SW480 (cell line): Measurements from ENCODE around the gene TSPAN17.

Source experiments
- DNase-seq: peaks from one replicate; pipeline ENCODE4 v3.0.0-alpha.2; 2016; ENCODE audit warnings: low spot score

The TSPAN17 gene

GRCh38 chr5:176621661-176622079 lies 25.6 kb upstream of the TSPAN17 start:
- DNase-seq = no peak

DNA sequence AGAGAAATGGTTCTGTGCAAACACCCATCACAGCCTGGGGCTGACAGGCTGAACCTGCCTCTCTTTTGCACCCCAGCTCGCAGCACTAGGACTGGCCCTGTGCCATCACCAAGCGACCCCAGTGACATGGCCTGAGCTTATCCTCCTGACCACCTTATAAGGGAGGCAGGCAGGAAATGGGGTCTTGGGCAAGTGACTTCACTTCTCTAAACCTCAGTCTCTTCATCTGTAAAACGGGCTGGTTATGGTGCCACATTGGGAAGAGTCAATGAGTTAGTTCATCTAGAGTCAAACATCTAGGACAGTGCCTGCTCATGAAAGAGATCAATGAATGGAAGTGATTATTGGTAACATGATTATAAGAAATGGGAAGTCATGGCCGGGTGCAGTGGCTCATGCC lies 23.1 kb upstream of the TSPAN17 start:
- DNase-seq = no peak

GRCh38 chr5:176624938-176625337 lies 22.3 kb upstream of the TSPAN17 start:
- DNase-seq = no peak

DNA sequence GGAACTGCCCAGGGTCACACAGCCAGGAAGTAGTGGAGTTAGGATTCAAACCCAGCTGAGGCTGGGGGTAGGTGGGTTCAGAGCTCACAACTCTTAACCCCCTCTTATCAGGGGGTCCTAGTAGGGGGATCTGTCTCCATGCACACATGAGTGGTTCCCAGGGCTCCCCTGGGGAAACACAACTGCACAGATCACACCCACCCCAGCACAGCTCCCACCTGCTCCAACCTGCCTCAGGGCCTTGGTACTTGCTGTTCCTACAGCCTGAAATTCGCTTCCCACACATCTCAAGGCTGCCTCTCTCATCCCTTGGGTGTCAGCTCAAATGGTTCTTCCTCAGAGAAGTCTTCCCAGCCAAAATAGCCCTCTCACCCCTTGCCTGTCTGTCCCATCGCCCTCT lies 21.8 kb upstream of the TSPAN17 start:
- DNase-seq = no peak

DNA sequence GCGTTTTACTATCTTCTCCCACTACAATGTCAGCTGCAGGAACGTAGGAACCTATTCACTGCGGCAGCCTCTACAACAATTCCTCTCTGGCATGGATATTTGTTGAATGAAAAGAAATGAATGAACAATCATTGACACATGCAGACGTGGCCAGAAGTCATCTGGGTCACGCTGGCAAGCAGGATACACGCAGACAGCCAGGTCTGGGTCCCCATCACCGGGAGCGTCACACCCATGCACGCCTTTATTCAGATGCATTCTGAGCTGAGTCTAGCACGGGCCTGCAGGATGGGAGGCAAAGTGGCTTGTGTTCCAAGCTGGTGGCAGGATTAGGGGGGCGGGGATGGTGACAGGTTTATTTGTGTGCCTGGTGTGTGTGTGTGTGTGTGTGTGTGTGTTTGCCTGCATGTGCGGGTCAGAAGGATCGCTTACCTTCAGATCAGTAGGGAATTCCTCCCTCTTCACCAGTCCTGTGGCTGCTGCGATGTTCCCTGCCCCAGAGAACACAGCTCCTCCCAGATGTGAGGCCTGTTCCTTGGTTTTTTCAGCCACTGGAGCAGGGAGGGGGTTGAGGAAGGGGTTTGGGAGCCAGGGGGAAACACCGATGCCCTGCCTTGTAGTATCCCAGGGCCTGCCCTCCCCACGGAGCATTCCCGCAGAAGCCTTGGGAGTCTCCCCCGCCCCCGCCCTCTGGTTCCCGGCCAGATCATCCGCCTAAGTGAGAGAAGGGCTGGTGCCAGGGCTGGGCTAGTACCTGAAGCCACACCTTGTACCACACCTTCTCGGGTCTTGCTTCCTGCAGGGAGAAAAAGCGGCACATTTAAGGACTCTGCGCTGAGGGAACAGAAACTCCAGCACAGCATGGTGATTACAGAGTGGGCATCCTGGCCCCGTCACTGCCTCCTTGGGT lies 21.1 kb upstream of the TSPAN17 start:
- peak; percentile 28 for DNase-seq

DNA sequence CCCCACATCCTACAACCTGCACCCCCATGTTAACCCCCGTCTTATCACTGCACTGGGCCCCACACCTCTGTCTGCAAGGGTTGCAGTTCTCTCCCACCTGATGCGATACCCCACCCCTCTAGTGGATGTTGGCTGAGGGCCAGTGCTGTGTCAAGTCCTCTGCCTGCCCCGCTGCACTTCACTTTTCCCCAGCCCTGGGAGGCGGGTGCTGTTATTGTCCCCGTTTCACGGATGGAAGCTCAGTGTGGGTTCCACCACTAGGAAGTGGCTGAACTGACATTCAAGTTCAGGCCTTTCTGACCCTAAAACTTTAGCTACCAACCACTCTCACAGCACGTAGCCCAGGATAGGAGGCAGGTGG lies 20.4 kb upstream of the TSPAN17 start:
- DNase-seq = no peak

DNA sequence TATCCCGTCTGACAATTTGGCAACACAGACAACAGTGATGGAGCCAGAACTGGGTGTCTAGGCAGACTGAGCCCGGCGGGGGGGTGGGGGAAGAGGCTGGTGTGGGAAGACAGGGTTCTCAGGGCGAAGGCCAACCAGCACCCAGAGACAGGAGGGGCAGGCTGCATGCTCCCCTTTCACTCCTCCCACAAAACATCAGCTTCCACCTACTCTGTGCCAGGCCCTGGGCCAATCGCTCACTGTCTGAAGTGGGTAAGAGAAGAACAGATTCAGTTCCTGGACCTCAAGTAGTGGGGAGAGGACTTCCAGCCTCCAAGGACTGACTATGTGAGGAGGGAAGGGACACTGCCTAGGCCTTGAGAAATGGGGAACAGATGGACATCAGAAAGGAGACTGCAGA lies 19.7 kb upstream of the TSPAN17 start:
- DNase-seq = no peak

DNA sequence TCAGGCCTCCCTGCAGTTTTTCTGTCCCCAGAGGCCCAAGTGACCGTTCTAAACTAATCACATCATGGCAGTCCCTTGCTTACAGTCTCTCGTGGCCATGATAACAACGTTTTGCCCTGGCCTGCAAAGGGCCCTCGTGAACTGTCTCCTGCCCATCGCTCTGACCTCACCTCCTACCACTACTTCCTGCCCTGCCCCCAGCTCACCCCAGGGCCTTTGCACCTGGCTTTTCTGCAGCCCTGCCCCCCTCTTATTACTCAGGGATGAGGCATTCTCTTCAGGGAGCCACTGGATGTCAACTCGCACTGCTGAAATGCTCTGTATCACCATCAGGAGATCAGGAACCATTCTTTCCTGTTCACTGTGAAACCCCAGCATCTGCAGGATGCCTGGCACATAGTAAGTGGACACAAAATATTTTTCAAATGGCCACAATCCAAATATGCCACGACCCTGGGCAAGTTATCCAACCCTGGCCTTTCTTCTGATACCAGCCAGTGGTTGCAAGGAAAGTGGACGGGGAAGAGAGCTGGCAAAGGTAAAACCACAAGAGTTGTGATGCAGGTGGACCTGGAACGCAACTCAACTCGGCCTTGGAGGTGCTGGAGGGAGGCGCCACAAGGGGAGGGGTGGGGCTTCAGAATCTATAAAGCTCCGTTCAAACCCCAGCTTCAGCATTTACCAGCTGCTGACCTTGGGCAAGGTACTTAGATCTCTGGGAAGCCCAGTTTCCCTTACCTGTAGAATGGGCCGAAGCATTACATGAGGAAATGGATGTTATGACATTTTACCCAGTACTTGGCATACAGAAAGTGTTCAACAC lies 18.7 kb upstream of the TSPAN17 start:
- DNase-seq = no peak

DNA sequence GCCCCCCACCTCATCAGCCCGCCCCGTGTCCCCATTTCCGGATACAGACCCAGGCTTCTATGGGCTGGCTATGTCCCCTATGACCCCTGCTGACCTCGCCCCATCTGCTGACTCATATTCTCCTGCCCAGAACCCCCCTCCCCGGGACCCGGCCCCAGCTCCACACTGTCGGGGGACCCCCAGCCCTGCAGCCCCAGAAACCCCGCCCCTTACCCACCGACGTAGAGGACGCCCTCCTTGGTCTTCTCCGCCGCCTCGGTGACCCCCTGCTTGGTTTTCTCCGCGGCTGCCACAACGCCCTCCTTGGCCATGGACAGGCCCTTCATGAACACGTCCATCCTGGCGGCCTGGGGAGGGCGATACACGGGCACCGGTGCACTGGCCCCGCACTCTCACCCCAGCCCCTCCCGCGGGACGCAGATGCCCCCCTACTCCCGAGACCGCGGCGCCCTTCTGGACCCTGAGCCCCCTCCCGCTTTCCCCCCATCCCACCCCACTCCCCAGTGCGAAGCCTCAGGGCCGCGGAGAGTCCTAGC lies 17.9 kb upstream of the TSPAN17 start:
- no peak for DNase-seq

DNA sequence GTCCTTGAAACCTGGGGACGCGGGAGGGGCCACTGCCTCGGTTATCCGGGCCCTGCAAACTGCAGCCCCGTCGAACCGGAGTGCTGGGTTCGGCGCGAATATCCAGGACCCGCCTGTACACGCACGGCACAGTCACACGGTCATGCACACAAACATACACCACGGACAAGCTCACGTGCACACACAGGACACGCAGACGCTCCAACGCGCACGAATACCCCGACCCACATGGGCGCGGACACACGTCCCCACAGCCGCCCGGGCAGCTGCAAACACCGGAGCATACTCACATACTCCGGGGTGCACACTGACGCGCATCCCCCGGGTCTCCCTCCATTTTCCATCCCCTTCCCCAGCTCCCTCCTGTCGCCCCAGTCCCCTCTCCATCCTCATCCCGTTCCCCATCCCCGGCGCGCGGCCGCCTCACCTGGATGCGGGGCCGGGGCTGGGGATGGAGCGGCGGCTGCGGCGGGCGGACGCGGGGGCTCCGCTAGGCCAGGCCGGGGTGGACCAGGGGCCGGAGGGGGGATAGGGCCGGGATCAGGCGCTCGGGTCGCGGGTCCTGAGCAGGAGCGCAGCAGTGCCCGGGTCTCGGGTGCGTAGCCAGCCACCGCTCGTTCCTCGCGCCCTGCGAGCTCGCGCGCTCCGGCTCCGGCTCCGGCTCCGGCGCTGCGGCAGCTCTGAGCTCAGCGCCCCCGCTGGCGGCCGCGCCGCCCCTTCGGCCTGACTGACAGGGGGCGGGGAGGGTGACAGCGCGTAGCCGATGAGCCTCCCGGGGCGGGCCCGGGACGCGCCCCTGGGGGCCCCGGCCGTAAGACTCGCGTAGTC lies 17.2 kb upstream of the TSPAN17 start, which contains the start of the genes EIF4E1B and SNCB:
Gene EIF4E1B, plus strand, starts transcription at position 823 of the 828 bp plus-strand sequence. CDS start 12,113 bp downstream, outside the sequence.
Gene SNCB, minus strand, starts transcription at position 682 of the 828 bp plus-strand sequence. CDS start 880 bp downstream, outside the sequence.
- DNase-seq = no peak

DNA sequence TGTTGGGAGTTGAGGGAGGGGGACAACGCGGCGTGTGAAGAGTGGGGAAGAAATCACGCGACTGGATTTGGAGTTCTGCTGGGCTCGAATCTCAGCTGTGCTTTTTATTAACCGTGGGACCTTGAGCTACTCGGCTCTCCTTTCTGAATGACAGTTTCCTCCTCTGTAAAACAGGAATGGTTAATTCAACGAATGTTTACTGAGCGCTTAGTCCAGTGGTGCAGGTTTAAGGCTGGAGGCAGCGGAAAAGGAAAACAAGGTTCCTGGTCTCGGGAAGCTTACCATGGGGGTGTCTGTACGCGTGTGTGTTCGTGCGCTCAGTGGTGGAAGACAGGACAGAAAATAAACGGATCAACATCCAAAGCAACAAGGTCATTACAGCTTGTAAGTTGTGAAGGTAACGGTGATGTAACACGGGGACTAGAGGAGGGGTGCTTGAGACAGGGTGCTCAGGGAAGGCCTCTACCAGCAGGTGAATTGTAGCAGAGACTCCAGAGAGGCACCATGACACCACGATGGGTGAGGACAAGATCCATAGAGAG lies 16.5 kb upstream of the TSPAN17 start:
- no peak for DNase-seq

- DNase-seq = no peak
Measured at GRCh38 chr5:176631383-176632200, 15.7 kb upstream of the TSPAN17 start.

DNA sequence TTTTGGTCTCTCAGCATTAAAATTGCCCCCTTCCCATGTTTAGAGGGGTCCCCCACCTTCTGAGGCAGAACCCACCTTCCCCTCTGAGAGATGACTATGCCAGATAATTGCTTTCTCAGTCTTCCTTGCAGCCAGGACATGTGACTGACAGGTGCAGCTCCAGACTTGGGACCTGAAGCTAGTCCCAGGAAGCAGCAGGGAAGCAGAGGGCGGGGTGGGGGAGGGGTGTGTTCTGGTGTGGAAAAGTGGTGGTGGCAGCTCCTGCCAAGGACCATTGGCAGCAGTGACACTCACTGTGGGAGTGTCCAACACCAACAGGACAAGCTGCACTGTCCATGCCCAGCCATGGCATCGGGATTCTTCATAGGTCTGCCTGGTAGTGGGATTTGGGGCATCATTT lies 14.5 kb upstream of the TSPAN17 start:
- DNase-seq = no peak

GRCh38 chr5:176633598-176633997 lies 13.7 kb upstream of the TSPAN17 start:
- no peak for DNase-seq

DNA sequence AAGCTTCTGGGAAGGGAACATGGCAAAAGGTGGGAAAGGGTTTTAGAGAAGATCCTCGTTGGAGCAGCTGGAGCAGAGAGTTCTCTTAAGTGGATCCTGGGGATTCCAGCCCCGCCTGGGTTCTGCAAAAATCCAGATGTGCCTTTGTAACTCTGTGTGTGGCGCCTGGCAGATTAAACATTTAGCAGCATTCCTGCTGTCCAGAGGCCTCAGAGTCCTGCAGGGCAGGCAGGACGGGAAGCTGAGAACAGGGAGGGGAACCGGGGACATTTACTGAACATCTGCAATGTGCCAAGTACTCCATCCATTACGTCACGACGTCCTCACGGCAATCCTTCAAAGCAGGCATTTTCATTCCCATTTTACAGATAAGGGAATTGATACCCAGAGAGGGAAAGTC lies 10.9 kb upstream of the TSPAN17 start:
- DNase-seq = no peak

DNA sequence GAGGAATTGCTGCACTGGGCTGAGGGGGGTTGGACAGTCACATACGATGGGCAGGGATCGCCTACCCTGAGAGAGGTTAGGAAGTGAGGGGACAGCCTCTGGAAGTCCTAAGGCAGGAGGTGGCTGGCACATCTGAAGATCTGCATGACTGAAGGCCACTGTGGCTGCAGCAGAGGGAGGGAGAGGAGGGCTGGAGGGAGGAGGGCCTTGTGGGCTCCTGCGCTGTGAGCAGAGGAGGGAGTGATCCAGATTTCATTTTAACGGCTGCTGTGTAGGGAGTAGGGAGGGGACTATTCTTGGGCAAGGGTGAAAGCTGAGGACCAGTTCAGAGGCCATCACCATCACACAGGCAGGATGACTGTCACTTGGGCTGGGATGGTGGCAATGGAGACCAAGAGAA lies 9.7 kb upstream of the TSPAN17 start:
- DNase-seq = no peak

- no peak for DNase-seq
Measured at GRCh38 chr5:176638437-176638836, 8.8 kb upstream of the TSPAN17 start.

DNA sequence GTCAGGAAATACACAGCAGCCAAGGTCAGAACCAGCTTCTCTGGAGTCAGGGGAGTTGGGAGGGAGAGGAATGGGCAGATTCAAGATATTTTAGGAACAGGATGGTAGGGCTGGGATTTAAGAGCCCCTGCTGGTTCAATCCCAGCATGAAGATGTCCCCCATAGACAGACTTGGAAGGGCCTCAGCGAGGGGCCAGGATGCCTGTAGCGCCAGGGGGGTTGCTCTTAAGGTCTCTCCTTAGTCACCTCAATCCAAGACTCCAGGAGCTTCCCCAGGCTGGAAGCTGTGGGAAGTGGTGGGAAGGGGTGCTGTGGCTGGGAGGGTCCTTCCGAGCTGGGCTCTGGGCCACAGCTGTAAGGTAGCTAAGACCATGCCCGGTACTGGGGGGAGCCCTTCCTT lies 8.1 kb upstream of the TSPAN17 start:
- DNase-seq = no peak

DNA sequence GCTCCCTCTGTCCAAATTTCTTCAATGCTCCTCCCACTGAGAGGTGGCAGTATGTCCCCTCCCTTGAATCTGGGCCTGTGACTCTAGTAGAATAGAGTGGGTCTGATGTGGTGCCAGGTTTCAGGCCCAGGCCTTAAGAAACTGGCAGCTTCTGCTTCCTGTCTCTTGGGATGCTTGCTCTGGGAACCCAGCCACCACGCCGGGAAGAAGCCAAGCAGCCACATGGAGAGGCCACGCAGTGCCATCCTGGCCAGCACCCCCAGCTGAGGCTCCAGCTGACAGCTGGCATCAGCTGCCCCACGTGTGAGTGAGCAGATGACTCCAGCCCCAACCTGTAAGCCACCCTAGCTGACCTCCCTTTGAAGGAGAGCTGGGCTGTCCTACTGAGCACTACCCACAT lies 7.3 kb upstream of the TSPAN17 start:
- no peak for DNase-seq

GRCh38 chr5:176640616-176641015 lies 6.7 kb upstream of the TSPAN17 start:
- no peak for DNase-seq
